GM21717 (cell line): ENCODE data around the gene SNX33.

Source experiments
- ATAC-seq: cut with Tn5 transposase; IDR thresholded peaks from one replicate; pipeline ENCODE4 v1.9.1; 2021; ENCODE audit warnings: mild to moderate bottlenecking, moderate library complexity; ENCODE audit not compliant: unreplicated experiment

Gene SNX33

DNA sequence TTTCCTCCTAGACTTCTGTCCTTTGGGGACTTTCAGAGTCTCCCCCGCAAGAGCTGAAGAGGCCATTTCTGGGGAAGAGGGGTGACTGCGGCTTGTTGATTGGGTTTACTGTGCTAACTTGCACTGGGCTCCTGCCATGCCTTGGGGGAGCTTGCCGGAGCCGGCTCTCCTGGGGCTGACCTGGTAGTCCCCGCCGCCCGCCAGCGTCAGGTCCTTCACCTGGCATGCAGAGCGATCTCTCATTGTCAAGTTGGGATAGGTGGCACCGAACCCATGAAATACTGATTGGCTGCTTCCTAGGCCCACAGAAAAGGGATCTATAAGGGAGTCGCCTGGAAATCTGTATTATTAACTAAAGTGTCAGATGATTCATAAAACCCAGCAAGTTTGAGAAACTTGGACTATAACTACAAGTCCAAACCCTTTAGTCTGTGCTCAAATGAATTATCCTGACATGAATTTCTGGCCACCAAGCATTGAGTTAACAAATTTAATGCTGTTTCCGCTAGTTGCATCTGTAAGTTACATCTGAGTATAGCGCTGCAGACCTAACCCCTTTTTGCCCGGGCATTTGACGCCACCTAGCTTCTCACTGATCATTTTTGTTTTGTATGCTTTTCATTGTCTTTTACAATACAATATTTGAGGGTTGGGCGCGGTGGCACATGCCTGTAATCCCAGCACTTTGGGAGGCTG lies 7.1 kb upstream of the SNX33 start:
- peak; percentile 46 for ATAC-seq

- no peak for ATAC-seq
These were observed 6.6 kb upstream of the SNX33 start for GRCh38 chr15:75641179-75641503.

DNA sequence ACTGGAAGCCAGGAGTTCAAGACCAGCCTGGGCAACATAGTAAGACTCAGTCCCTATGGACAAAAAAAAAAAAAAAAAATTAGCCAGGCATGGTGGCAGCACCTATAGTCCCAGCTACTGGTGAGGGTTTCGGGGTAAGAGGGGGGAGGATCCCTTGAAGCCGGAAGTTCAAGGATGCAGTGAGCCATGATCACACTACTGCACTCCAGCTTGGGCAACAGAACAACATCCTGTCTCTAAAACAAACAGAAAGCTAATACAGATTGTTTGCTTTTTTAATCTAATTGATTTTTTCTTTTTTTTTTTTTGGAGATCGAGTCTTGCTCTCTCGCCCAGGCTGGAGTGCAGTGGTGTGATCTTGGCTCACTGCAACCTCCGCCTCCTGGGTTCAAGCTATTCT lies 6.1 kb upstream of the SNX33 start:
- ATAC-seq = no peak

DNA sequence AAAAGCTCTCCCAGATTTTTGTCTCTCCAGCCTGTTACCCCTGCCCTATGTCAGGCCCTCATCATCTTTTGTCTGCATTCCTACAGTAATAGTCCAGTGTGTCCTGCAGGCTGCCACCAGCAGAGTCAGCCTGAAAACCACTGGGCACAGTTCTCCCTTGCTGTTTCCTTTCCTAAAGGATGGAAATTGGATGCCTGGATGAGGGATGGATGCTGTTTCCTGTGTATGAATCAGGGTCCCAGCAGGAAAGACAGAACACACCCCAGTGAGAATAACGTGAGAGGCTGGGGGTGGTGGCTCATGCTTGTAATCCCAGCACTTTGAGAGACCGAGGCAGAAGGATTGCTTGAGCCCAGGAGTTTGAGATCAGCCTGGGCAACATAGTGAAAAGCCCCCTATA lies 3.3 kb upstream of the SNX33 start:
- no peak for ATAC-seq

DNA sequence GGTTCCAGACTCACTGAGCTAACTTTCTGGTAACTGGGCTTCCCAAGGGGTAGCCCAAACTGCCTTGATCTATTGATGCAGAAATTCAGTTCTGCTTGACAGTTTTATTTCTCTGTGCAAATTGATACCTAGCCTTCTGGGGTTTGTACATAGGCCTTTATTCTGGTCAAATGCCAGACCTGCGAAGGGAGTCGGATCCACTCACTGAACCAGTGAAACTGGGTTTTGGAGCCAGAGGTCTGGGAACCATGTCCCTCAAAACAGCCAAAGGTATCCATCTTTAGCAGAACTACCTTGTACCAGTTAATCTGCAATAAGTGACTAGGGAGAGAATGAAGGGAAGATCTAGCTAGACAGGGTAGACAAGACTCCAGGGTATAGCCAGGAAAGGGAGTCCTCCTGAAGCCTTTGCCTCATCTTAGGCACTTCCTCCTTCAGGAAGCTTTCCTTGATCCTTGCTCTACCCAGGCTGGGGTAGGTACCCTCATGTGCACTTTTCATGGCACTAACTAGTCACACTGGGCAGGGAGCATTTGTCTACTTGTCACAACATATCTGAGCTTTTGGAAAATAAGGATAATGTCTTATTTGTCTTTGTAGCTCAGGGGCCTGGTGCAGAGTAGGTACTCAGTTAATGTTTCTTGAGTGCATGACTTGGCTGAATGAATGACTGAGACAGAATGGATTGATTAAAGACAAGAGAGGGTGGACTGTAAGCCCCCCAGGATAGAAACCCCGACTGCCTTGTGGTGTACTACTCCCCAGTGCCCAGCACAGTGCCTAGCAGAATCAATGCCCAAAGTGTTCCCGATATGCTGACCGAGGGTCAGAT lies 1.4 kb upstream of the SNX33 start:
- ATAC-seq = no peak

DNA sequence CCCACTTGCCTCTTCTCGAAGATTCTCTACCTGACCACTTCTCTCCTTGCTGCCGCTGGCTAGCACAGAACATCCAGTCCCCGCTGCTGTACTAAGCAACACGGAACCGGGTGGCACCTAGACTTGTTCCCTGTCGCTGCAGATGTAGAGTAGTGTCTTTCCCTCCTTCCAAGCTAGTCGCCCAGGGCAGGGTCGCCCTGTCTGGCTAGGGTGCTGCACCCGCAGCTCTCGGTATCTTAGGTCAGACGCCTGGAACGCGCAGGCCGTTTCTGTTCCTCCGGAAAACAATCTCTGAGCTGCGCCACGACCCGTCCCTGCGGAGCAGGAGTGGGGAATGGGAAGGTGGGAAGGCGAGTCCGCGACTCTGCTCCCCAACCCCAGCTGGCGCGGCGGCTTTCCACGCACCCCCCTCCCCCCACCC lies 758 bp upstream of the SNX33 start:
- ATAC-seq = no peak

- ATAC-seq = no peak
These were observed 666 bp downstream of the SNX33 start for GRCh38 chr15:75648156-75649000.

DNA sequence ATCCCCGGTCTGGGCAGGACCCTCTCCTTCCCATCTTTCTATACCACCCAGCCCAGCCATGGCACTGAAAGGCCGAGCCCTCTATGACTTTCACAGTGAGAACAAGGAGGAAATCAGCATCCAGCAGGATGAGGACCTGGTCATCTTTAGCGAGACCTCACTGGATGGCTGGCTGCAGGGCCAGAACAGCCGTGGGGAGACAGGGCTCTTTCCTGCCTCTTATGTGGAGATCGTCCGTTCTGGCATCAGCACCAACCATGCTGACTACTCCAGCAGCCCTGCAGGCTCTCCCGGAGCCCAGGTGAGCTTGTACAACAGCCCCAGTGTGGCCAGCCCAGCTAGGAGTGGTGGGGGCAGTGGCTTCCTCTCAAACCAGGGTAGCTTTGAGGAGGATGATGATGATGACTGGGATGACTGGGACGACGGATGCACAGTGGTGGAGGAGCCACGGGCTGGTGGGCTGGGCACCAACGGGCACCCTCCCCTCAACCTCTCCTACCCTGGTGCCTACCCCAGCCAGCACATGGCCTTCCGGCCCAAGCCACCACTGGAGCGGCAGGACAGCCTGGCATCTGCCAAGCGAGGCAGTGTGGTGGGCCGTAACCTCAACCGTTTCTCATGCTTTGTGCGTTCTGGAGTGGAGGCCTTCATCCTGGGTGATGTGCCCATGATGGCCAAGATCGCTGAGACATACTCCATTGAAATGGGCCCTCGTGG lies 1.5 kb downstream of the SNX33 start:
- ATAC-seq = no peak

DNA sequence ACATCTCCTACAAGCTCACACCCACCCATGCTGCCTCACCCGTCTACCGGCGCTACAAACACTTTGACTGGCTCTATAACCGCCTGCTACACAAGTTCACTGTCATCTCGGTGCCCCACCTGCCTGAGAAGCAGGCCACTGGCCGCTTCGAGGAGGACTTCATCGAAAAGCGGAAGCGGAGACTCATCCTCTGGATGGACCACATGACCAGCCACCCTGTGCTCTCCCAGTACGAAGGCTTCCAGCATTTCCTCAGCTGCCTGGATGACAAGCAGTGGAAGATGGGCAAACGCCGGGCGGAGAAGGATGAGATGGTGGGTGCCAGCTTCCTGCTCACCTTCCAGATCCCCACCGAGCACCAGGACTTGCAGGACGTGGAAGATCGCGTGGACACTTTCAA lies 2.1 kb downstream of the SNX33 start:
- ATAC-seq = no peak

DNA sequence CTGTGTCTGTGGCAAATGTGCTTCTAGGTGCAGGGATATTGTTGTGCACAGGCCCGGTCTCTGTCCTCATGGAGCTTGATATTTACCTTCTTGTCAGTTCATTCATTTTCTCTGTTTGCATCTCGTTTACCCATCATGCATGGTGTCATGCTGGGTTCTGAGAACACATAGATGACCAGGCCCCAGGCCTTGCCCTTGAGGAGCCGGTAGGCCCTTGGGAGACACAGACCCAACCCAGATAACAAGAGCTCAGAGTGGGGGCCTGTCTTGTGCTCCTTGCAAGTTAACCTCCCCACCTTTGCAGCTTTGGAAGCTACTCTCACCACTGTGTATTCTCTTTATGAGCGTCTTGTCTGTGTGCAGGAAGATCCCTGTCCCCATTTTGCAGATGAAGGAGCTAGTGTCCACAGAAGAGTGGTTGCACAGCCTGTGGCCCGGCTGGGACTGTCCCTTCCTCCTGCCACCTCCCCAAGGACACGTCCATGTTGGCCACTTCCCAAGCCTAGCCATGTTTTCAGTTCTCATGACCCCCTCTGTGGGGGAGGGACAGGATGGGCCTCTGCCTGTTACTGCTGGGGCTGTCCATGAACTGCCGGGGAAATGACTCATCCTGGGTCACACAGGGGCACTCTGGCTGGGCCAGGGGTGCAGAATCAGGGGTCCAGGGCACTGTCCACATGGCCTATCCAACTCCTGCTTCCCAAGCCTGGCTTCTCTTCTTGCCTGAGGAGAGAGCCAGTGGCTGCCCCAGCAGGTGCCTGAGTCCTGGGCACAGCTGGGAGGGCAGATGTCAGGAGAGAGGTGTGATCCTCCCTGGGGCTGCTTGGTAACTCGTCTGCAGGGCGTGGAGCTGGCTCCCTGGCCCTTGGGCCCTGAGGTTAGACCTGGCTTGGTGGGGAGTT lies 3.4 kb downstream of the SNX33 start:
- ATAC-seq = no peak

DNA sequence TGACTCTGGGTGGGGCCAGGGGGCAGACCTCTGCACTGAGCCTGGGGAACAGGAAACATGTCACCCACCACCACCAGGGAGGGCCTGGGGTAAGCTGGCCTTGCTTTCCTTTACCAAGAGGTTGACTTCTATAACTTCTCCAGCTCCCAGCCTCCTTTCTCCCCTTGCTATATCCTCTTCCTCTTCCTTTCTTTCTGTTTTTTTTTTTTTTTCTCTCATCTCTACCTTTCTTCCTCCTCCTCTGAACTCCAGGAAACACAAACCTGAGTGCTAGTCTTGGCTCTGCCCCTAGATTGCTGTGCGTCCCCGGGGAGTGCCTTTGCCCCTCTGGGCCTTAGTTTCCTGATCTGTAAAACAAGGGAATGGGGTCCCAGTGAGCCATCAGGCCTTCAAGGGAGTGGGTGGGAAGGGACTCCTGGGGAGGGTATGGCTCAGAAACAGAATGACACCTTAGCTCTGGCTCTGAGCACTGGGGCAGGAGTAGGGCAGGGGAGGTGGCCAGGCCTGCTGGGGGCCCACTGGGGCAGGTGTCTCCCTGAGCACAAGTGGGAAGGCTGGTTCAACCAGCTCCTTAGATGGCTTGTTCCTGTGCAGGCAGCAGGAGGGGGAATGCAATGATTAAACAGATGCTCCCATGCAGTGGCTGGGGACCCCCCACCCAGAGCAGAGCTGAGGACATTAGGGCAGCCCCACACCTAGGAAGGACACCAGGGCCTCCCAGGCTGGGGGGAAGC lies 4.3 kb downstream of the SNX33 start:
- no peak for ATAC-seq

DNA sequence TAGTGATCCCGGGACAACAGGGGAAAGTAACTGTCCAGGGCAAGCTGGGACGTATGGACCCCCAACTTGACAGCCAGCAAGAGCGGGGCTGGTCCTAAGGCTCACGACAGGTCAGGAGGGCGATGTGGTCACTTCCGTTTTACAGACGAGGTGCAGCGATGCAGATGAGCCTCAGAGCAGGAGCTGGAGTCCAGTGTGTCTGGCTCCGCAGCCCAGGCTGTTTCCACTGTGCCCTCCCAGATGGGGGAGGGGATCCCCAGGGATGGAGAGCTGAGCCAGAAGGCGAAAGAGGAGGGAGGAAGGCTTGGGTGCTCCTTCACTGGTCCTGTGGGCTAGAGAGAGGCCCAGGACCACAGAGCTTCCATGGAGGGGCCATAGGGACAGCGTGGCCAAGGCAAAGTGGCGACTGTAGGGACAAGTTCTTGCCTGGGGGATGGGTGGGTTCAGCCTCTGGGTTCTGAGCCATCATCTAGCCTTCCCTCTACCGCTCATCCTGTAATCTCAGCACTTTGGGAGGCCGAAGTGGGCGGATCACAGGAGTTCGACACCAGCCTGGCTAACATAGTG lies 5.7 kb downstream of the SNX33 start:
- no peak for ATAC-seq

DNA sequence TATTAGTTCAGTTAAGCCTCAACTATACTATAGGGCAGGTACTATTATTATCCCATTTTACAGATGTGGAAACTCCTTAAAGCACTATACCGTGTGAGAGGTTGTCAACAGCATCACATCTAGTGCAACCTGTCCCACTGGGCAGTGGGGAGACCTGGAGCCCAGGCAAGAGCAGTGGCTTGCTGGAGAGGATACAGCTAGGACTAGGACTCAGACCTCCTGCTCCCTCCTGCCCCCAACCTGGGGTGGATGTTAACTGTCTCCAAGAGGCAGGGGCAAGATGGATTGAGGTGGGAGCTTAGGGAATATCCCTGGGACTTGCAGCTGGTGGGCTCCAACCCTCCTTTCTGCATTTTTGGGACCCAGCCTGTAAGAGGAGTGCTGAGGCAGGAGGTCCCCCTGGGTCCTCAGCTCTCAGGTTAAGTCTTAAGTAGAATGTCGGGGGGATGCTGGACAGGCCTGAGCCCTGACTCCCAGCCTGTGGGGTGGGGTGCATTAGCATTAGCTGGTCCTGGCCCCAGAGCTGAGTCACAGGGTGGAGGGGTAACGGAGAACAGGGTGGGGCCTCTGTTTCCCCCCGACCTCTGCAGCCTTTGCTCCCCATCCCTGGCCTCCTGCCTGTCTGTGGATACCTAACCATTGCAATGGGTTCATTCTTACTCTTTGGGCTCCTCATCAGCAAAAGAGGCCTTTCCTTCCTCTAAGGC lies 6.6 kb downstream of the SNX33 start:
- ATAC-seq = no peak

DNA sequence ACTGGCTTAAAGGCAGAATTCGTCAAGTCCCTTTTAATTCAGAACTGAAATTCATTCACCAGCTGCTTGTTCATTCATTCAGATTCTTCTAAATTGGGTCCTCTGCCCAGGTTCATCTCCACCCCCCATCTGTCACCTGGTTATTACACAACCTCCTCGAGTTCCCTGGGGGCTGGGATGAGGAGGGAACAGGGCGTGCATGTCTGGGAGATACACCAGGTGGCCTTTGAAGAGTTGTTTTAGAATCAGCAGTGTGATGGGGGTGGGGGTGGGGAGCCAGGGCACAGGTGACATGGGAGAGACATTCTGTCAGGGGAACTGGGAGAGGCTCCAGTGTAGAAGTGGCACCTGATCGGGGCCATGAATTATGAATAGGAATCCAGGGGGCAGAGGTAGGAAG lies 8.2 kb downstream of the SNX33 start:
- ATAC-seq = no peak

GRCh38 chr15:75656331-75656730 lies 8.6 kb downstream of the SNX33 start:
- no peak for ATAC-seq

DNA sequence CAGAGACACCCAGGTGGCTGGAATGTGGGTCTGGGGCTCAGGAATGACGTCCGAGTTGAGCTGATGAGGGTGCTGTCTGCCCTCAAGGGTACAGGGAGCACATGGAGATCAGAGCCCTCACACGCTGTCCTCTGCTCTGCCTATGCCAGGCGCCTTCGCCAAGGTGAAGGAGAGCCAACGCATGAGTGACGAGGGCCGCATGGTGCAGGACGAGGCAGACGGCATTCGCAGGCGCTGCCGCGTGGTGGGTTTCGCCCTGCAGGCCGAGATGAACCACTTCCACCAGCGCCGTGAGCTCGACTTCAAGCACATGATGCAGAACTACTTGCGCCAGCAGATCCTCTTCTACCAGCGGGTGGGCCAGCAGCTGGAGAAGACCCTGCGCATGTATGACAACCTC lies 9.1 kb downstream of the SNX33 start:
- no peak for ATAC-seq

DNA sequence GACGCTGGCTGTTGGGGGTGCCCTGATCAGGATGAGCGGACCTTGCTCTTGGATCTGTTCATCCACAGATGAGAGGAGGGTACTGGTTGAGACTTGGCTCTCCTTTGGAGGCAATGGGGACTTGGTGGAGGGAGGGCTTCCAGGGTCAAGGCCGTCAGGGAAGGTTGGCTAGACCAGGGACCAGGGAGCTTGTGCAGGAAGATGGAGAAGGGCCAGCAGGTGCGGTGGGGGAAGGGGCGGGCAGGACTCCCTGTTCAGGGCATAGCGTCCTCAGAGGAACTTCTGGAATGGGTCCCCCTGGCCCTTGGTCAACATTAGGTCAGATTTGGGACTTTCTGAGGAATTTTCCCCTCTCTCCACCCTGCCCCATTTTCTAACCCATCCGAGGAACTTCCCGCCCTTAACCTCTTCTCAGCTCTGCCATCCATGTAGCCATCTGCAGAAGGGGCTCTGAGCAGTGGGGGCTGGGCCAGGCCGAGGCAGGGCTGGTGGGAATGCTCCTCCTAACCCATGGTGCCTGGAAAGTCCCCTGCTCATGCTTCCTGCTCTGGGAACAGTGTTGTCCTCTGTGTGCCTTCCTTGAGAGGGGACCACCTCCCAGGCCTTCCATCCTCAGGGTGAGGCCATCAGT lies 11.5 kb downstream of the SNX33 start:
- ATAC-seq = no peak
